H9 (cell line): ENCODE measurements around the gene CHMP1A. TPM values are rescaled to one million over a fixed set of nuclear protein-coding genes. Genes with fewer than 3 reads are reported as not detected.

Experiments used
- DNase-seq: peaks from one replicate; pipeline ENCODE4 v3.0.0-alpha.2; 2017
- H2AFZ ChIP-seq: one replicate; pipeline ENCODE4 v1.6.1; 2013; ENCODE audit warnings: mild to moderate bottlenecking, low read length, control low read depth, moderate library complexity
- H2AK5ac ChIP-seq: 2 replicates; pipeline ENCODE4 v1.6.1; 2013; ENCODE audit warnings: low read length, control low read depth, mixed read lengths; ENCODE audit not compliant: insufficient read length
- H2BK120ac ChIP-seq: one replicate; pipeline ENCODE4 v1.6.1; 2013; ENCODE audit warnings: low read depth, mild to moderate bottlenecking, low read length, control low read depth, inconsistent platforms; ENCODE audit not compliant: poor library complexity, severe bottlenecking
- H2BK12ac ChIP-seq: 2 replicates; pipeline ENCODE4 v1.6.1; 2013; ENCODE audit warnings: low read length, control low read depth, mixed read lengths, low read depth; ENCODE audit not compliant: insufficient read length
- H2BK15ac ChIP-seq: 2 replicates; pipeline ENCODE4 v1.6.1; 2013; ENCODE audit warnings: low read depth, low read length, control low read depth
- H2BK20ac ChIP-seq: one replicate; pipeline ENCODE4 v1.6.1; 2013; ENCODE audit warnings: low read depth, mild to moderate bottlenecking, low read length, control low read depth, inconsistent platforms; ENCODE audit not compliant: poor library complexity, severe bottlenecking
- H2BK5ac ChIP-seq: 2 replicates; pipeline ENCODE4 v1.6.1; 2013; ENCODE audit warnings: low read length, control low read depth, mixed read lengths; ENCODE audit not compliant: insufficient read length
- H3K14ac ChIP-seq: 2 replicates; pipeline ENCODE4 v1.6.1; 2013; ENCODE audit warnings: low read length, control low read depth; ENCODE audit not compliant: insufficient read depth
- H3K18ac ChIP-seq: 2 replicates; pipeline ENCODE4 v1.6.1; 2013; ENCODE audit warnings: low read depth, mild to moderate bottlenecking, mixed read lengths, low read length, control low read depth; ENCODE audit not compliant: insufficient read length
- H3K23ac ChIP-seq: 2 replicates; pipeline ENCODE4 v1.6.1; 2013; ENCODE audit warnings: low read length, control low read depth, mixed read lengths, low read depth; ENCODE audit not compliant: insufficient read length
- H3K23me2 ChIP-seq: 2 replicates; pipeline ENCODE4 v1.6.1; 2013; ENCODE audit warnings: low read depth, mild to moderate bottlenecking, mixed read lengths, low read length, control low read depth; ENCODE audit not compliant: insufficient read length, poor library complexity, severe bottlenecking
- H3K27ac ChIP-seq: 2 replicates; pipeline ENCODE4 v1.5.1; 2013; ENCODE audit warnings: low read length, control low read depth, mixed read lengths, low read depth; ENCODE audit not compliant: insufficient read length
- H3K27me3 ChIP-seq: 2 replicates; pipeline ENCODE4 v1.6.1; 2013; ENCODE audit warnings: low read length, control low read depth, inconsistent platforms; ENCODE audit not compliant: insufficient read depth
- H3K4ac ChIP-seq: 2 replicates; pipeline ENCODE4 v1.6.1; 2013; ENCODE audit warnings: low read depth, mild to moderate bottlenecking, control low read depth, inconsistent platforms, low read length, moderate library complexity
- H3K4me1 ChIP-seq: 2 replicates; pipeline ENCODE4 v1.6.1; 2013; ENCODE audit warnings: low read length, control low read depth, inconsistent platforms; ENCODE audit not compliant: insufficient read depth
- H3K4me2 ChIP-seq: 2 replicates; pipeline ENCODE4 v1.6.1; 2013; ENCODE audit warnings: low read length, control low read depth, mixed read lengths; ENCODE audit not compliant: insufficient read length, insufficient read depth
- H3K56ac ChIP-seq: 2 replicates; pipeline ENCODE4 v1.6.1; 2013; ENCODE audit warnings: low read depth, mild to moderate bottlenecking, mixed read lengths, low read length, control low read depth; ENCODE audit not compliant: insufficient read length
- H3K79me1 ChIP-seq: 2 replicates; pipeline ENCODE4 v1.6.1; 2013; ENCODE audit warnings: low read depth, mild to moderate bottlenecking, moderate library complexity, low read length, control low read depth, inconsistent platforms; ENCODE audit not compliant: insufficient read depth, poor library complexity, severe bottlenecking
- H3K79me2 ChIP-seq: 2 replicates; pipeline ENCODE4 v1.6.1; 2013; ENCODE audit warnings: low read length, control low read depth, inconsistent platforms; ENCODE audit not compliant: insufficient read depth
- H3K9ac ChIP-seq: 2 replicates; pipeline ENCODE4 v1.6.1; 2013; ENCODE audit warnings: low read length, control low read depth, mixed read lengths; ENCODE audit not compliant: insufficient read length; ENCODE audit errors: extremely low read depth
- H3K9me3 ChIP-seq: one replicate; pipeline ENCODE4 v1.6.1; 2013; ENCODE audit warnings: low read depth, low read length, inconsistent platforms; ENCODE audit not compliant: control insufficient read depth
- H3T11ph ChIP-seq: one replicate; pipeline ENCODE4 v1.6.1; 2013; ENCODE audit warnings: mild to moderate bottlenecking, low read length, control low read depth, inconsistent platforms
- H4K20me1 ChIP-seq: one replicate; pipeline ENCODE4 v1.6.1; 2013; ENCODE audit not compliant: control insufficient read depth, insufficient read length, insufficient read depth
- H4K5ac ChIP-seq: 2 replicates; pipeline ENCODE4 v1.6.1; 2013; ENCODE audit warnings: low read depth, mild to moderate bottlenecking, mixed read lengths, low read length, control low read depth; ENCODE audit not compliant: insufficient read length
- H4K8ac ChIP-seq: replicated peaks from 2 replicates; pipeline ENCODE4 v1.6.1; 2013; ENCODE audit warnings: low read length, control low read depth, mixed read lengths, low read depth; ENCODE audit not compliant: insufficient read length
- H4K91ac ChIP-seq: 2 replicates; pipeline ENCODE4 v1.6.1; 2013; ENCODE audit warnings: low read depth, mild to moderate bottlenecking, moderate library complexity, mixed read lengths, low read length, control low read depth; ENCODE audit not compliant: insufficient read length
- H3K27ac Mint-ChIP-seq, 3 experiments: 2 replicates in 2 of 3; 3 replicates in 1 of 3; pipeline ENCODE4 v1.8.0; 2020 to 2021; ENCODE audit warnings: mixed read lengths in 3 of 3, mild to moderate bottlenecking in 1 of 3, moderate library complexity in 1 of 3
- H3K27me3 Mint-ChIP-seq: 2 replicates; pipeline ENCODE4 v1.8.0; 2021; ENCODE audit warnings: low read depth, mild to moderate bottlenecking, moderate library complexity, mixed read lengths
- H3K36me3 Mint-ChIP-seq, 3 experiments: 2 replicates in 2 of 3; 3 replicates in 1 of 3; pipeline ENCODE4 v1.8.0; 2020 to 2021; ENCODE audit warnings: low read depth in 3 of 3, mixed read lengths in 3 of 3; ENCODE audit not compliant: insufficient read depth in 1 of 3
- H3K4me1 Mint-ChIP-seq, 2 experiments: 2 replicates each; pipeline ENCODE4 v1.8.0; 2020; ENCODE audit warnings: mixed read lengths in 2 of 2
- H3K4me3 Mint-ChIP-seq, 2 experiments: 2 replicates in 1 of 2; 3 replicates in 1 of 2; pipeline ENCODE4 v1.8.0; 2020 to 2021; ENCODE audit warnings: mild to moderate bottlenecking in 2 of 2, mixed read lengths in 2 of 2, moderate library complexity in 1 of 2
- H3K9me3 Mint-ChIP-seq, 2 experiments: 2 replicates in 1 of 2; 3 replicates in 1 of 2; pipeline ENCODE4 v1.8.0; 2020; ENCODE audit warnings: mild to moderate bottlenecking in 2 of 2, mixed read lengths in 2 of 2, moderate library complexity in 1 of 2
- WGBS: extraction: QIAGEN DNeasy Blood & Tissue Kit; methylation state at CpG from one replicate; pipeline ENCODE4 v1.1.7; 2013; ENCODE audit warnings: missing lambda C conversion rate, low lambda C conversion rate, mixed read lengths; ENCODE audit not compliant: insufficient read length; ENCODE audit errors: extremely low coverage; 5-methylcytosine and 5-hydroxymethylcytosine counted together
- total RNA-seq: library from RNA; stranded (reverse); gene quantifications from 2 replicates; pipeline ENCODE4 v1.2.1, GENCODE V29; 2021
- TF ChIP-seq, protein P1 (sequence below): fragments of 200-600 bp; sonication (generic); conservative IDR thresholded peaks from 3 replicates; pipeline ENCODE4 v1.8.0; 2021; ENCODE audit warnings: antibody characterized with exemption, mild to moderate bottlenecking

Gene CHMP1A
- total RNA-seq, 1 experiment from 2014 or later = 89.6 TPM

DNA sequence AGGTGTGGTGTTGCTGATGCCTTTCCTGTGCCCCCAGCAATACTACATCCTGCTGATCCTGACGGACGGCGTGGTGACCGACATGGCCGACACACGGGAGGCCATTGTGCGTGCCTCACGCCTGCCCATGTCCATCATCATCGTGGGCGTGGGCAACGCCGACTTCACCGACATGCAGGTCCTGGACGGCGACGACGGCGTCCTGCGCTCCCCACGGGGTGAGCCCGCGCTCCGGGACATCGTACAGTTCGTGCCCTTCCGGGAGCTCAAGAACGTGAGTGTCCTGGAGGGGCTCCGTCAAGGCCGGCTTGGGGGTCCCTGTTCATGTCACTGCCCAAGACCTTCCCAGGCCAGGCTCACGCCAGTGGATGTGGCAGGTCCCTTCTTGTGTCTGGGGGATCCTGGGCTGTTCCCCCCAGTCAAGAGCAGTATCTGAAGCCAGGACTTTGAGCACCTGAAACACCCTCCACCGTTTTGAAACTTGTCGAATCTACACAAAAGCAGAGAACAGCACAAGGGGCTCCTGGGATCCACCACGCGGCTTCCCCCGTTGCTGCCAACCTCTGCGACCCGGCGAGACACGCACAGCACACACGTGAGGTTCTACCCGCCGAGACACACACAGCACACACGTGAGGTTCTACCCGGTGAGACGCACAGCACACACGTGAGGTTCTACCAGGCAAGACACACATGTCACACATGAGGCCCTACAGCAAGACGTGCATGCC lies 62.0 kb downstream of the CHMP1A start:
- no peak overlapping the region for H2AFZ ChIP-seq
- no peaks in the 10 kb centered on the region; the same call in 1 of the 2 replicates for H3K27me3 Mint-ChIP-seq
- H3K9ac ChIP-seq = no peak overlapping the region
- no peaks in the 10 kb centered on the region for H3K23me2 ChIP-seq
- DNase-seq = no peak
- H3K23ac ChIP-seq = no peak overlapping the region
- H3K9me3 ChIP-seq = no peaks in the 10 kb centered on the region
- no peak overlapping the region for H3T11ph ChIP-seq
- no peak overlapping the region for H3K4me3 Mint-ChIP-seq
- H3K79me2 ChIP-seq = no peaks in the 10 kb centered on the region
- no peaks in the 10 kb centered on the region for H4K20me1 ChIP-seq
- no peak overlapping the region for H2BK15ac ChIP-seq
- no peak overlapping the region for H2BK120ac ChIP-seq
- no peak overlapping the region for H2AK5ac ChIP-seq
- no peak overlapping the region for H3K56ac ChIP-seq
- no peak overlapping the region for H3K4me2 ChIP-seq
- no peaks in the 10 kb centered on the region; a peak in 1 of 5 replicates for H3K9me3 Mint-ChIP-seq
- no peak overlapping the region for H4K8ac ChIP-seq
- H3K36me3 Mint-ChIP-seq = peaks cover 0 to 6% (median 0%) of the 10 kb centered on the region in 3 experiments; a peak in 1 of 7 replicates
- H4K5ac ChIP-seq = no peak overlapping the region
- no peak overlapping the region for H4K91ac ChIP-seq
- peak overlapping the region in 2 of 3 experiments; percentile 49 to 50; a peak in 1 of 7 replicates for H3K27ac Mint-ChIP-seq
- no peaks in the 10 kb centered on the region for H3K27me3 ChIP-seq
- H2BK12ac ChIP-seq = no peak overlapping the region
- H3K27ac ChIP-seq = no peak overlapping the region
- H3K79me1 ChIP-seq = no peaks in the 10 kb centered on the region
- no peak overlapping the region for H3K18ac ChIP-seq
- no peak overlapping the region for H3K4ac ChIP-seq
- no peak overlapping the region for H2BK5ac ChIP-seq
- peaks cover 0 to 4% of the 10 kb centered on the region in 2 experiments; a peak in 1 of 4 replicates for H3K4me1 Mint-ChIP-seq
- H3K14ac ChIP-seq = no peak overlapping the region; the same call in 1 of the 2 replicates
- no peak overlapping the region for H2BK20ac ChIP-seq
- H3K4me1 ChIP-seq = no peaks in the 10 kb centered on the region
- TF ChIP-seq, protein P1, sequence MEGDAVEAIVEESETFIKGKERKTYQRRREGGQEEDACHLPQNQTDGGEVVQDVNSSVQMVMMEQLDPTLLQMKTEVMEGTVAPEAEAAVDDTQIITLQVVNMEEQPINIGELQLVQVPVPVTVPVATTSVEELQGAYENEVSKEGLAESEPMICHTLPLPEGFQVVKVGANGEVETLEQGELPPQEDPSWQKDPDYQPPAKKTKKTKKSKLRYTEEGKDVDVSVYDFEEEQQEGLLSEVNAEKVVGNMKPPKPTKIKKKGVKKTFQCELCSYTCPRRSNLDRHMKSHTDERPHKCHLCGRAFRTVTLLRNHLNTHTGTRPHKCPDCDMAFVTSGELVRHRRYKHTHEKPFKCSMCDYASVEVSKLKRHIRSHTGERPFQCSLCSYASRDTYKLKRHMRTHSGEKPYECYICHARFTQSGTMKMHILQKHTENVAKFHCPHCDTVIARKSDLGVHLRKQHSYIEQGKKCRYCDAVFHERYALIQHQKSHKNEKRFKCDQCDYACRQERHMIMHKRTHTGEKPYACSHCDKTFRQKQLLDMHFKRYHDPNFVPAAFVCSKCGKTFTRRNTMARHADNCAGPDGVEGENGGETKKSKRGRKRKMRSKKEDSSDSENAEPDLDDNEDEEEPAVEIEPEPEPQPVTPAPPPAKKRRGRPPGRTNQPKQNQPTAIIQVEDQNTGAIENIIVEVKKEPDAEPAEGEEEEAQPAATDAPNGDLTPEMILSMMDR = no peak
- WGBS = no CpG with 5 or more reads among the region's 47 CpGs

Other genes with a start within 250 kb of the CHMP1A start
- 178 and 181 TPM in 2 replicates for gene ANKRD11, start 167.1 kb downstream of the CHMP1A start, total RNA-seq
- 110 and 119 TPM in 2 replicates for gene SPG7, start 149.3 kb downstream of the CHMP1A start, total RNA-seq
- 2,157 and 2,259 TPM in 2 replicates for gene RPL13, start 97.0 kb downstream of the CHMP1A start, total RNA-seq
- 22.5 and 23.4 TPM in 2 replicates for gene CPNE7, start 82.0 kb downstream of the CHMP1A start, total RNA-seq
- gene DPEP1, start 44.1 kb downstream of the CHMP1A start, total RNA-seq = 1.1 and 1.2 TPM in 2 replicates
- 17.4 and 17.8 TPM in 2 replicates for gene SPATA33, start 128 bp upstream of the CHMP1A start, total RNA-seq
- 76.6 and 77.1 TPM in 2 replicates for gene CDK10, start 29.0 kb upstream of the CHMP1A start, total RNA-seq
- 27.1 and 27.4 TPM in 2 replicates for gene SPATA2L, start 44.0 kb upstream of the CHMP1A start, total RNA-seq
- gene VPS9D1, start 63.2 kb upstream of the CHMP1A start, total RNA-seq = 5.6 and 6.0 TPM in 2 replicates
- 17.4 and 18.6 TPM in 2 replicates for gene ZNF276, start 63.8 kb upstream of the CHMP1A start, total RNA-seq
- gene FANCA, start 158.9 kb upstream of the CHMP1A start, total RNA-seq = 84.3 and 106 TPM in 2 replicates
- 6.7 and 6.9 TPM in 2 replicates for gene SPIRE2, start 170.8 kb upstream of the CHMP1A start, total RNA-seq
- gene TCF25, start 215.9 kb upstream of the CHMP1A start, total RNA-seq = 109 and 124 TPM in 2 replicates